ENCODE results near the gene PROB1.

GRCh38 chr5:139386050-139386438 is 8.9 kb downstream of the PROB1 start:
- TF ChIP-seq EGR1 (IDR thresholded peaks at IDR 0.05) (no peak), CREB1 (IDR thresholded peaks at IDR 0.05; ENCODE audit: low read depth) (no peak), REST (IDR thresholded peaks at IDR 0.05; ENCODE audit: low read depth) (no peak), YY1 (IDR thresholded peaks at IDR 0.05; ENCODE audit: low read depth) (no peak), NFIC (IDR thresholded peaks at IDR 0.05) (no peak), MAX (IDR thresholded peaks at IDR 0.05) (no peak), TCF12 (IDR thresholded peaks at IDR 0.05; ENCODE audit: low read depth) (no peak), TAF1 (IDR thresholded peaks at IDR 0.05; ENCODE audit: low read depth) (no peak), EP300 (IDR thresholded peaks at IDR 0.05; ENCODE audit: borderline replicate concordance) (no peak), RAD21 (IDR thresholded peaks at IDR 0.05; ENCODE audit: low read depth) (no peak), ZBTB7A (IDR thresholded peaks at IDR 0.05; ENCODE audit: low read depth) (no peak), USF1 (IDR thresholded peaks at IDR 0.05) (no peak)
